ENCODE results near the gene WWC2.

Gene WWC2

DNA sequence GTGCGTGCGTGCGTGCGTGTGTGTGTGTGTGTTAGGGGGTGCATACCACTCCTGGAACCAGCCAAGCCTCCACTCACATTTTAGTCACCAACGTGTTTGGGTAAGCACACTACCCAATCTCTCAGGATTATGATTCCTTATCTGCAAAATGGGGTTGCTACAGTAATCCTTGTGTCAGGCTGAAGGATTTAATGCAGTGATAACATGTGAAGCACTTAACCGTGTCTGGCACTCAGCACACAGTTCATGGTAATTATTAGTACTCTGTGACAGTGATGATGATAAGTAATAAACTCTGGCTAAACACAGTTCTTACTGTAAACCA lies 163.7 kb downstream of the WWC2 start:
- Histone ChIP-seq H3K4me2 (ENCODE audit: low read length) (peak overlapping the region; percentile 57), H2AFZ (ENCODE audit: low read depth, low read length) (peak overlapping the region; percentile 79), H3K4me1 (ENCODE audit: low read length) (peaks cover 18% of the 10 kb centered on the region), H3K9ac (ENCODE audit: low read length) (peak overlapping the region; percentile 26; the same call in 1 of the 2 replicates), H3K27ac (ENCODE audit: low read length) (no peak overlapping the region), H3K79me2 (ENCODE audit: low read length) (no peaks in the 10 kb centered on the region), H4K20me1 (ENCODE audit: insufficient read depth, low read length) (no peaks in the 10 kb centered on the region), H3K9me3 (ENCODE audit: insufficient read depth, low read length) (no peaks in the 10 kb centered on the region), H3K4me3 (ENCODE audit: low read length) (peak overlapping the region; percentile 34), H3K27me3 (ENCODE audit: low read depth, low read length) (no peaks in the 10 kb centered on the region), H3K36me3 (replicated peaks; ENCODE audit: low read depth, low read length) (no peaks in the 10 kb centered on the region)
- no peak for TF ChIP-seq CTCF (IDR thresholded peaks at IDR 0.05; ENCODE audit: low read depth, low read length)
- no peak for TF ChIP-seq EZH2phosphoT487 (IDR thresholded peaks at IDR 0.05; ENCODE audit: low read depth)

- H3K27ac ChIP-seq (ENCODE audit: low read length), result no peak overlapping the region
- H3K4me3 ChIP-seq (ENCODE audit: low read length), result no peak overlapping the region
- H3K36me3 ChIP-seq (replicated peaks; ENCODE audit: low read depth, low read length), result no peaks in the 10 kb centered on the region
- H2AFZ ChIP-seq (ENCODE audit: low read depth, low read length), result peak overlapping the region; percentile 79; the same call in 1 of the 2 replicates
- peaks cover 18% of the 10 kb centered on the region for H3K4me1 ChIP-seq (ENCODE audit: low read length)
- H3K4me2 ChIP-seq (ENCODE audit: low read length), result no peak overlapping the region
- H4K20me1 ChIP-seq (ENCODE audit: insufficient read depth, low read length), result no peaks in the 10 kb centered on the region
- TF ChIP-seq EZH2phosphoT487 (IDR thresholded peaks at IDR 0.05; ENCODE audit: low read depth) (no peak), CTCF (IDR thresholded peaks at IDR 0.05; ENCODE audit: low read depth, low read length) (no peak)
- no peak overlapping the region for H3K9ac ChIP-seq (ENCODE audit: low read length)
- H3K79me2 ChIP-seq (ENCODE audit: low read length), result no peaks in the 10 kb centered on the region
- H3K27me3 ChIP-seq (ENCODE audit: low read depth, low read length), result no peaks in the 10 kb centered on the region
- H3K9me3 ChIP-seq (ENCODE audit: insufficient read depth, low read length), result no peaks in the 10 kb centered on the region
Observed at GRCh38 chr4:183263787-183264386, 164.8 kb downstream of the WWC2 start.

DNA sequence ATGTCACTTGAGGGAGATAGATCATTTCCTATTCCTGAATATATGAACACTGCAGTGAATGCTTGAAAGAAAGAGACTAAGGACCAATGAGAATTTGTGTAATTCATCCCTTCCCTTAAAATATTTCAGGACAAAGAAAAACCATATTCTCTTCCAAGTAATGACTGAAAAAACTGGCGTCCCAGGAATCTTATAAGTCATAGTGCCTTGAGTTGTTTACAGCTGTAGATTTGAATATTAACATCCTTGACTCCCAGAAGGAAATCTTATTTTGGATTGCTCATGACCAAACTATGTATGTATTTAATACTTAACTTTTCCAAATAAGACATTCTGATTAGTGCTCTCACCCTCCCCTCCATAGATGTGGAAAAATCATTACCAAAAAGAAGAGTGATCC lies 165.6 kb downstream of the WWC2 start:
- H3K4me3 ChIP-seq (ENCODE audit: low read length), result no peak overlapping the region
- no peaks in the 10 kb centered on the region for H3K36me3 ChIP-seq (replicated peaks; ENCODE audit: low read depth, low read length)
- H4K20me1 ChIP-seq (ENCODE audit: insufficient read depth, low read length), result no peaks in the 10 kb centered on the region
- TF ChIP-seq EZH2phosphoT487 (IDR thresholded peaks at IDR 0.05; ENCODE audit: low read depth), result no peak
- TF ChIP-seq CTCF (IDR thresholded peaks at IDR 0.05; ENCODE audit: low read depth, low read length), result no peak
- no peak overlapping the region for H2AFZ ChIP-seq (ENCODE audit: low read depth, low read length)
- no peak overlapping the region for H3K27ac ChIP-seq (ENCODE audit: low read length)
- no peak overlapping the region for H3K4me2 ChIP-seq (ENCODE audit: low read length)
- no peaks in the 10 kb centered on the region for H3K27me3 ChIP-seq (ENCODE audit: low read depth, low read length)
- H3K9me3 ChIP-seq (ENCODE audit: insufficient read depth, low read length), result no peaks in the 10 kb centered on the region
- peaks cover 18% of the 10 kb centered on the region for H3K4me1 ChIP-seq (ENCODE audit: low read length)
- no peaks in the 10 kb centered on the region for H3K79me2 ChIP-seq (ENCODE audit: low read length)
- no peak overlapping the region for H3K9ac ChIP-seq (ENCODE audit: low read length)

DNA sequence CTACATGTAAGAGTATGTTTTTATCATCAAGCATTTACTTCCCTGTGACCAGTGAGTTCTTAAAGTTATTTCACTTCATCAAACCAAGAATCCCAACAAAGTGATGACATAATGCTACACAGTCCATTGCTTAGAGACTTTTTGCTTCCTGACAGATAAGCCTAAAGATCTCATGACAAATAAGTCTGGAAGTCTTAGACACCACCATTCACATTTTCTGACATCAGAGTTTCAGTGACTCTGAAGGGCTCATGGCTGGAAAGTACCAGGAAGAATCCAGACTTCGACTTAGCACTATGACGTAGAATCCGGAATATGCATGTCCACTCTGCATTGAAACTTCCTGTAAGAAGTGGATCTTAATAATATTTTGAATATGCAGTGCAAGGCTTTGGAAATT lies 167.3 kb downstream of the WWC2 start:
- no peak overlapping the region for H3K27ac ChIP-seq (ENCODE audit: low read length)
- peaks cover 23% of the 10 kb centered on the region for H3K4me1 ChIP-seq (ENCODE audit: low read length)
- H3K9me3 ChIP-seq (ENCODE audit: insufficient read depth, low read length), result no peaks in the 10 kb centered on the region
- H3K27me3 ChIP-seq (ENCODE audit: low read depth, low read length), result no peaks in the 10 kb centered on the region
- no peak overlapping the region for H3K9ac ChIP-seq (ENCODE audit: low read length)
- no peaks in the 10 kb centered on the region for H3K79me2 ChIP-seq (ENCODE audit: low read length)
- no peak overlapping the region for H2AFZ ChIP-seq (ENCODE audit: low read depth, low read length)
- TF ChIP-seq EZH2phosphoT487 (IDR thresholded peaks at IDR 0.05; ENCODE audit: low read depth) (no peak), CTCF (IDR thresholded peaks at IDR 0.05; ENCODE audit: low read depth, low read length) (no peak)
- H4K20me1 ChIP-seq (ENCODE audit: insufficient read depth, low read length), result no peaks in the 10 kb centered on the region
- no peak overlapping the region for H3K4me3 ChIP-seq (ENCODE audit: low read length)
- no peak overlapping the region for H3K4me2 ChIP-seq (ENCODE audit: low read length)
- no peaks in the 10 kb centered on the region for H3K36me3 ChIP-seq (replicated peaks; ENCODE audit: low read depth, low read length)
